GM23338 (cell line): Measurements from ENCODE around the gene ADD1. TPM values are rescaled to one million over a fixed set of nuclear protein-coding genes. Genes with fewer than 3 reads are reported as not detected.

Source experiments
- ATAC-seq: fragments of 200-7000 bp; cut with Tn5 transposase; 3 replicates; pipeline ENCODE4 v1.9.1; 2020
- DNase-seq: peaks from one replicate; pipeline ENCODE4 v3.0.0-alpha.2; 2015; ENCODE audit warnings: low spot score
- H2AFZ ChIP-seq: fragments of 200-600 bp; sonication (generic); 2 replicates; pipeline ENCODE4 v1.8.0; 2016; ENCODE audit warnings: antibody characterized with exemption, mild to moderate bottlenecking, moderate library complexity
- H3F3A ChIP-seq: fragments of 200-600 bp; sonication (generic); replicated peaks from 2 replicates; pipeline ENCODE4 v1.8.0; 2017; ENCODE audit warnings: antibody characterized with exemption, mixed run types, low read depth
- H3K27ac ChIP-seq: fragments of 200-600 bp; sonication (generic); 2 replicates; pipeline ENCODE4 v1.6.1; 2016; ENCODE audit warnings: low read depth
- H3K27me3 ChIP-seq: fragments of 200-600 bp; sonication (generic); 2 replicates; pipeline ENCODE4 v1.8.0; 2016; ENCODE audit warnings: mild to moderate bottlenecking, mixed run types, moderate library complexity; ENCODE audit not compliant: insufficient read depth
- H3K36me3 ChIP-seq: fragments of 200-600 bp; sonication (generic); 2 replicates; pipeline ENCODE4 v1.8.0; 2016; ENCODE audit warnings: mild to moderate bottlenecking; ENCODE audit not compliant: insufficient read depth
- H3K4me1 ChIP-seq: fragments of 200-600 bp; sonication (generic); 2 replicates; pipeline ENCODE4 v1.8.0; 2016; ENCODE audit warnings: mild to moderate bottlenecking, moderate library complexity; ENCODE audit not compliant: insufficient read depth
- H3K4me2 ChIP-seq: fragments of 200-600 bp; sonication (generic); 2 replicates; pipeline ENCODE4 v1.7.1; 2017; ENCODE audit warnings: mixed run types
- H3K4me3 ChIP-seq: fragments of 200-600 bp; sonication (generic); 2 replicates; pipeline ENCODE4 v1.6.1; 2016; ENCODE audit warnings: mixed run types
- H3K79me2 ChIP-seq: fragments of 200-600 bp; sonication (generic); replicated peaks from 2 replicates; pipeline ENCODE4 v1.8.0; 2017; ENCODE audit warnings: mild to moderate bottlenecking; ENCODE audit not compliant: insufficient read depth
- H3K9me2 ChIP-seq: fragments of 200-600 bp; sonication (generic); 2 replicates; pipeline ENCODE4 v1.8.0; 2017; ENCODE audit not compliant: insufficient read depth
- H4K20me1 ChIP-seq: fragments of 200-600 bp; sonication (generic); replicated peaks from 2 replicates; pipeline ENCODE4 v1.8.0; 2017; ENCODE audit warnings: mild to moderate bottlenecking; ENCODE audit not compliant: insufficient read depth
- H3K27ac Mint-ChIP-seq: 2 replicates; pipeline ENCODE4 v1.8.0; 2020; ENCODE audit warnings: inconsistent platforms, mild to moderate bottlenecking, moderate library complexity, mixed read lengths
- H3K27me3 Mint-ChIP-seq: 3 replicates; pipeline ENCODE4 v1.8.0; 2022; ENCODE audit warnings: low read depth, mild to moderate bottlenecking, moderate library complexity, mixed read lengths, inconsistent platforms; ENCODE audit not compliant: insufficient read depth, poor library complexity
- H3K36me3 Mint-ChIP-seq: 3 replicates; pipeline ENCODE4 v1.8.0; 2021; ENCODE audit warnings: low read depth, mild to moderate bottlenecking, inconsistent platforms, moderate library complexity, mixed read lengths
- H3K4me1 Mint-ChIP-seq: 3 replicates; pipeline ENCODE4 v1.8.0; 2020; ENCODE audit warnings: mild to moderate bottlenecking, inconsistent platforms, mixed read lengths
- H3K4me3 Mint-ChIP-seq: 3 replicates; pipeline ENCODE4 v1.8.0; 2021; ENCODE audit warnings: moderate library complexity, mild to moderate bottlenecking, inconsistent platforms, mixed read lengths
- H3K9me3 Mint-ChIP-seq: 3 replicates; pipeline ENCODE4 v1.8.0; 2020; ENCODE audit warnings: moderate library complexity, mild to moderate bottlenecking, inconsistent platforms, mixed read lengths
- CREB1 ChIP-seq: fragments of 250-450 bp; sonication (Bioruptor Pico); IDR thresholded peaks from 2 replicates; pipeline ENCODE4 v1.5.0; 2020; ENCODE audit warnings: low read depth, mild to moderate bottlenecking, moderate library complexity
- EZH2phosphoT487 ChIP-seq: fragments of 200-600 bp; sonication (generic); IDR thresholded peaks from one replicate; pipeline ENCODE4 v1.8.1; 2018; ENCODE audit warnings: antibody characterized with exemption; ENCODE audit not compliant: unreplicated experiment
- NANOG ChIP-seq: IDR thresholded peaks from 2 replicates; pipeline ENCODE4 v1.6.1; 2016; ENCODE audit warnings: antibody characterized with exemption, borderline replicate concordance
- POLR2AphosphoS5 ChIP-seq: IDR thresholded peaks from 2 replicates; pipeline ENCODE4 v1.6.1; 2016; ENCODE audit warnings: antibody characterized with exemption, low read depth
- STAT1 ChIP-seq: IDR thresholded peaks from one replicate; pipeline ENCODE4 v1.6.1; 2016; ENCODE audit warnings: antibody characterized with exemption; ENCODE audit not compliant: unreplicated experiment
- ZNF114 ChIP-seq: fragments of 250-450 bp; sonication (Bioruptor Pico); IDR thresholded peaks from 2 replicates; pipeline ENCODE4 v1.5.0; 2020; ENCODE audit warnings: mild to moderate bottlenecking, moderate library complexity
- ZNF331 ChIP-seq: fragments of 250-450 bp; sonication (Bioruptor Pico); IDR thresholded peaks from 2 replicates; pipeline ENCODE4 v1.5.0; 2020; ENCODE audit warnings: low read depth, mild to moderate bottlenecking, moderate library complexity
- polyA plus RNA-seq: library from polyadenylated mRNA; unstranded; fragments of >200 nt; fragmentation: Nextera tagmentation; extraction: Ambion mirVana; gene quantifications from 2 replicates; pipeline ENCODE4 v1.2.1, GENCODE V29; 2016
- total RNA-seq: library from RNA; depleted of rRNA; stranded (reverse); fragments of >200 nt; shearing (Covaris generic); gene quantifications from 2 replicates; pipeline ENCODE4 v1.2.3, GENCODE V29; 2014
- TF ChIP-seq, protein P1 (sequence below): IDR thresholded peaks from one replicate; pipeline ENCODE4 v1.6.1; 2018; ENCODE audit warnings: antibody characterized with exemption; ENCODE audit not compliant: unreplicated experiment
- TF ChIP-seq, protein P2 (sequence below): fragments of 250-450 bp; sonication (Bioruptor Pico); IDR thresholded peaks from 2 replicates; pipeline ENCODE4 v1.5.0; 2020; ENCODE audit warnings: mild to moderate bottlenecking, moderate library complexity
- TF ChIP-seq, protein P3 (sequence below), 2 experiments: fragments of 200-600 bp in 1 of 2; sonication (generic) in 1 of 2; conservative IDR thresholded peaks; 2 replicates each; pipeline versions ENCODE4 v1.5.1 to v1.6.1; 2016 to 2017; ENCODE audit warnings: antibody characterized with exemption in 2 of 2, low read depth in 2 of 2, mild to moderate bottlenecking in 2 of 2, moderate library complexity in 1 of 2

Gene ADD1
- total and polyA plus RNA-seq, 2 experiments from 2014 or later: 126 to 144 TPM

DNA sequence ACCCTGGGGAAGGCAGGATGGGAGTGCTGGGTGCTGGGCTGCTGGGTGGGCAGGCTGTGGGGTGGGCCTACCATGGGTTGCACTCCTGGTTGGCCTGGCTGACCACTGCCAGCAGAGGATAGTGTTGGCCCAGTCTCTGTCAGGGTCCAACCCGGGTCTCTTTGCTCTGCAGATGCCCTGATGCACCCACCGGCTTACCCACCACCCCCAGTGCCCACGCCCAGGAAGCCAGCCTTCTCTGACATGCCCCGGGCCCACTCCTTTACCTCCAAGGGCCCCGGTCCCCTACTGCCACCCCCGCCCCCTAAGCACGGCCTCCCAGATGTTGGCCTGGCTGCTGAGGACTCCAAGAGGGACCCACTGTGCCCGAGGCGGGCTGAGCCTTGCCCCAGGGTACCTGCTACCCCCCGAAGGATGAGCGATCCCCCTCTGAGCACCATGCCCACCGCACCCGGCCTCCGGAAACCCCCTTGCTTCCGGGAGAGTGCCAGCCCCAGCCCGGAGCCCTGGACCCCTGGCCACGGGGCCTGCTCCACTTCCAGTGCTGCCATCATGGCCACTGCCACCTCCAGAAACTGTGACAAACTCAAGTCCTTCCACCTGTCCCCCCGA lies 14.2 kb upstream of the ADD1 start (continued):
- TF ChIP-seq, protein P1, sequence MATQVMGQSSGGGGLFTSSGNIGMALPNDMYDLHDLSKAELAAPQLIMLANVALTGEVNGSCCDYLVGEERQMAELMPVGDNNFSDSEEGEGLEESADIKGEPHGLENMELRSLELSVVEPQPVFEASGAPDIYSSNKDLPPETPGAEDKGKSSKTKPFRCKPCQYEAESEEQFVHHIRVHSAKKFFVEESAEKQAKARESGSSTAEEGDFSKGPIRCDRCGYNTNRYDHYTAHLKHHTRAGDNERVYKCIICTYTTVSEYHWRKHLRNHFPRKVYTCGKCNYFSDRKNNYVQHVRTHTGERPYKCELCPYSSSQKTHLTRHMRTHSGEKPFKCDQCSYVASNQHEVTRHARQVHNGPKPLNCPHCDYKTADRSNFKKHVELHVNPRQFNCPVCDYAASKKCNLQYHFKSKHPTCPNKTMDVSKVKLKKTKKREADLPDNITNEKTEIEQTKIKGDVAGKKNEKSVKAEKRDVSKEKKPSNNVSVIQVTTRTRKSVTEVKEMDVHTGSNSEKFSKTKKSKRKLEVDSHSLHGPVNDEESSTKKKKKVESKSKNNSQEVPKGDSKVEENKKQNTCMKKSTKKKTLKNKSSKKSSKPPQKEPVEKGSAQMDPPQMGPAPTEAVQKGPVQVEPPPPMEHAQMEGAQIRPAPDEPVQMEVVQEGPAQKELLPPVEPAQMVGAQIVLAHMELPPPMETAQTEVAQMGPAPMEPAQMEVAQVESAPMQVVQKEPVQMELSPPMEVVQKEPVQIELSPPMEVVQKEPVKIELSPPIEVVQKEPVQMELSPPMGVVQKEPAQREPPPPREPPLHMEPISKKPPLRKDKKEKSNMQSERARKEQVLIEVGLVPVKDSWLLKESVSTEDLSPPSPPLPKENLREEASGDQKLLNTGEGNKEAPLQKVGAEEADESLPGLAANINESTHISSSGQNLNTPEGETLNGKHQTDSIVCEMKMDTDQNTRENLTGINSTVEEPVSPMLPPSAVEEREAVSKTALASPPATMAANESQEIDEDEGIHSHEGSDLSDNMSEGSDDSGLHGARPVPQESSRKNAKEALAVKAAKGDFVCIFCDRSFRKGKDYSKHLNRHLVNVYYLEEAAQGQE: no peak
- no peak for TF ChIP-seq STAT1
- TF ChIP-seq EZH2phosphoT487: no peak
- no peak for TF ChIP-seq CREB1 (CRISPR knock-in tag)

DNA sequence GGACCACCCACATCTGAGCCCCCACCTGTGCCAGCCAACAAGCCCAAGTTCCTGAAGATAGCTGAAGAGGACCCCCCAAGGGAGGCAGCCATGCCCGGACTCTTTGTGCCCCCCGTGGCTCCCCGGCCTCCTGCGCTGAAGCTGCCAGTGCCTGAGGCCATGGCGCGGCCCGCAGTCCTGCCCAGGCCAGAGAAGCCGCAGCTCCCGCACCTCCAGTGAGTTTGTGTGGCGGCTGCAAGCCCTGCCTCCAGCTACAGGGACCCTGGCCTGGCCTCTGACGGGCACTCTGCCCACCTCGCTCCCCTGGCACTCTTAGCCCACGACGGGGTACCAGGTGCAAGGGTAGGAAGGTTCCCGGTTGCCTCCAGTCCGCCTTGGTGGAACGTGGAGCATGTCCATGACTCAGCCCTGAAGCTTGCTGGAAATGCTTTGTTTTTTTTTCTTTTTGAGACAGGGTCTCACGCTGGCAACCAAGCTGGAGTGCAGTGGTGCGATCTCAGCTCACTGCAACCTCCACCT lies 13.7 kb upstream of the ADD1 start:
- peaks cover 3% of the 10 kb centered on the region; the same call in 2 of the 3 replicates for H3K9me3 Mint-ChIP-seq
- Histone ChIP-seq H3K36me3 (no peaks in the 10 kb centered on the region), H3K79me2 (no peaks in the 10 kb centered on the region), H3K9me2 (no peaks in the 10 kb centered on the region), H3K27ac (no peak overlapping the region), H2AFZ (no peak overlapping the region), H3F3A (0 out of 2 replicates have a peak, but pooled peaks cover 7% of the 10 kb centered on the region), H4K20me1 (no peaks in the 10 kb centered on the region), H3K4me1 (no peaks in the 10 kb centered on the region), H3K27me3 (no peaks in the 10 kb centered on the region), H3K4me2 (no peak overlapping the region), H3K4me3 (no peak overlapping the region)
- peaks cover 2% of the 10 kb centered on the region for H3K27me3 Mint-ChIP-seq
- no peaks in the 10 kb centered on the region for H3K4me1 Mint-ChIP-seq
- H3K36me3 Mint-ChIP-seq: peaks cover 36% of the 10 kb centered on the region
- H3K27ac Mint-ChIP-seq: no peak overlapping the region
- H3K4me3 Mint-ChIP-seq: no peak overlapping the region
- no peak for DNase-seq
- no peak for ATAC-seq
- TF ChIP-seq NANOG: no peak
- TF ChIP-seq, protein P2, sequence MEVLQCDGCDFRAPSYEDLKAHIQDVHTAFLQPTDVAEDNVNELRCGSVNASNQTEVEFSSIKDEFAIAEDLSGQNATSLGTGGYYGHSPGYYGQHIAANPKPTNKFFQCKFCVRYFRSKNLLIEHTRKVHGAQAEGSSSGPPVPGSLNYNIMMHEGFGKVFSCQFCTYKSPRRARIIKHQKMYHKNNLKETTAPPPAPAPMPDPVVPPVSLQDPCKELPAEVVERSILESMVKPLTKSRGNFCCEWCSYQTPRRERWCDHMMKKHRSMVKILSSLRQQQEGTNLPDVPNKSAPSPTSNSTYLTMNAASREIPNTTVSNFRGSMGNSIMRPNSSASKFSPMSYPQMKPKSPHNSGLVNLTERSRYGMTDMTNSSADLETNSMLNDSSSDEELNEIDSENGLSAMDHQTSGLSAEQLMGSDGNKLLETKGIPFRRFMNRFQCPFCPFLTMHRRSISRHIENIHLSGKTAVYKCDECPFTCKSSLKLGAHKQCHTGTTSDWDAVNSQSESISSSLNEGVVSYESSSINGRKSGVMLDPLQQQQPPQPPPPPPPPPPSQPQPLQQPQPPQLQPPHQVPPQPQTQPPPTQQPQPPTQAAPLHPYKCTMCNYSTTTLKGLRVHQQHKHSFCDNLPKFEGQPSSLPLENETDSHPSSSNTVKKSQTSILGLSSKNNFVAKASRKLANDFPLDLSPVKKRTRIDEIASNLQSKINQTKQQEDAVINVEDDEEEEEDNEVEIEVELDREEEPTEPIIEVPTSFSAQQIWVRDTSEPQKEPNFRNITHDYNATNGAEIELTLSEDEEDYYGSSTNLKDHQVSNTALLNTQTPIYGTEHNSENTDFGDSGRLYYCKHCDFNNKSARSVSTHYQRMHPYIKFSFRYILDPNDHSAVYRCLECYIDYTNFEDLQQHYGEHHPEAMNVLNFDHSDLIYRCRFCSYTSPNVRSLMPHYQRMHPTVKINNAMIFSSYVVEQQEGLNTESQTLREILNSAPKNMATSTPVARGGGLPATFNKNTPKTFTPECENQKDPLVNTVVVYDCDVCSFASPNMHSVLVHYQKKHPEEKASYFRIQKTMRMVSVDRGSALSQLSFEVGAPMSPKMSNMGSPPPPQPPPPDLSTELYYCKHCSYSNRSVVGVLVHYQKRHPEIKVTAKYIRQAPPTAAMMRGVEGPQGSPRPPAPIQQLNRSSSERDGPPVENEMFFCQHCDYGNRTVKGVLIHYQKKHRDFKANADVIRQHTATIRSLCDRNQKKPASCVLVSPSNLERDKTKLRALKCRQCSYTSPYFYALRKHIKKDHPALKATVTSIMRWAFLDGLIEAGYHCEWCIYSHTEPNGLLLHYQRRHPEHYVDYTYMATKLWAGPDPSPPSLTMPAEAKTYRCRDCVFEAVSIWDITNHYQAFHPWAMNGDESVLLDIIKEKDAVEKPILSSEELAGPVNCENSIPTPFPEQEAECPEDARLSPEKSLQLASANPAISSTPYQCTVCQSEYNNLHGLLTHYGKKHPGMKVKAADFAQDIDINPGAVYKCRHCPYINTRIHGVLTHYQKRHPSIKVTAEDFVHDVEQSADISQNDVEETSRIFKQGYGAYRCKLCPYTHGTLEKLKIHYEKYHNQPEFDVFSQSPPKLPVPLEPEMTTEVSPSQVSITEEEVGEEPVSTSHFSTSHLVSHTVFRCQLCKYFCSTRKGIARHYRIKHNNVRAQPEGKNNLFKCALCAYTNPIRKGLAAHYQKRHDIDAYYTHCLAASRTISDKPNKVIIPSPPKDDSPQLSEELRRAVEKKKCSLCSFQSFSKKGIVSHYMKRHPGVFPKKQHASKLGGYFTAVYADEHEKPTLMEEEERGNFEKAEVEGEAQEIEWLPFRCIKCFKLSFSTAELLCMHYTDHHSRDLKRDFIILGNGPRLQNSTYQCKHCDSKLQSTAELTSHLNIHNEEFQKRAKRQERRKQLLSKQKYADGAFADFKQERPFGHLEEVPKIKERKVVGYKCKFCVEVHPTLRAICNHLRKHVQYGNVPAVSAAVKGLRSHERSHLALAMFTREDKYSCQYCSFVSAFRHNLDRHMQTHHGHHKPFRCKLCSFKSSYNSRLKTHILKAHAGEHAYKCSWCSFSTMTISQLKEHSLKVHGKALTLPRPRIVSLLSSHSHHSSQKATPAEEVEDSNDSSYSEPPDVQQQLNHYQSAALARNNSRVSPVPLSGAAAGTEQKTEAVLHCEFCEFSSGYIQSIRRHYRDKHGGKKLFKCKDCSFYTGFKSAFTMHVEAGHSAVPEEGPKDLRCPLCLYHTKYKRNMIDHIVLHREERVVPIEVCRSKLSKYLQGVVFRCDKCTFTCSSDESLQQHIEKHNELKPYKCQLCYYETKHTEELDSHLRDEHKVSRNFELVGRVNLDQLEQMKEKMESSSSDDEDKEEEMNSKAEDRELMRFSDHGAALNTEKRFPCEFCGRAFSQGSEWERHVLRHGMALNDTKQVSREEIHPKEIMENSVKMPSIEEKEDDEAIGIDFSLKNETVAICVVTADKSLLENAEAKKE (CRISPR knock-in tag): no peak
- TF ChIP-seq, protein P3, sequence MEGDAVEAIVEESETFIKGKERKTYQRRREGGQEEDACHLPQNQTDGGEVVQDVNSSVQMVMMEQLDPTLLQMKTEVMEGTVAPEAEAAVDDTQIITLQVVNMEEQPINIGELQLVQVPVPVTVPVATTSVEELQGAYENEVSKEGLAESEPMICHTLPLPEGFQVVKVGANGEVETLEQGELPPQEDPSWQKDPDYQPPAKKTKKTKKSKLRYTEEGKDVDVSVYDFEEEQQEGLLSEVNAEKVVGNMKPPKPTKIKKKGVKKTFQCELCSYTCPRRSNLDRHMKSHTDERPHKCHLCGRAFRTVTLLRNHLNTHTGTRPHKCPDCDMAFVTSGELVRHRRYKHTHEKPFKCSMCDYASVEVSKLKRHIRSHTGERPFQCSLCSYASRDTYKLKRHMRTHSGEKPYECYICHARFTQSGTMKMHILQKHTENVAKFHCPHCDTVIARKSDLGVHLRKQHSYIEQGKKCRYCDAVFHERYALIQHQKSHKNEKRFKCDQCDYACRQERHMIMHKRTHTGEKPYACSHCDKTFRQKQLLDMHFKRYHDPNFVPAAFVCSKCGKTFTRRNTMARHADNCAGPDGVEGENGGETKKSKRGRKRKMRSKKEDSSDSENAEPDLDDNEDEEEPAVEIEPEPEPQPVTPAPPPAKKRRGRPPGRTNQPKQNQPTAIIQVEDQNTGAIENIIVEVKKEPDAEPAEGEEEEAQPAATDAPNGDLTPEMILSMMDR (conservative IDR thresholded peaks at IDR 0.05; ENCODE audit: low read depth in 2 of 2): no peak
- no peak for TF ChIP-seq ZNF114 (CRISPR knock-in tag)
- TF ChIP-seq POLR2AphosphoS5: no peak
- no peak for TF ChIP-seq STAT1
- no peak for TF ChIP-seq ZNF331 (CRISPR knock-in tag)
